HG03066 (cell line): ENCODE measurements around the gene ANKS1A.
"Not testable (repeated sequence)": the region's sequence is repeated elsewhere in the genome, so short reads cannot be mapped to it uniquely, and the experiment has no call there.

ENCODE experiments used
- ATAC-seq: cut with Tn5 transposase; IDR thresholded peaks from one replicate; pipeline ENCODE4 v1.9.1; 2021; ENCODE audit warnings: low read depth; ENCODE audit not compliant: unreplicated experiment

ANKS1A gene

GRCh38 chr6:34984416-34984815 is 95.4 kb downstream of the ANKS1A start:
- ATAC-seq = no peak

- no peak for ATAC-seq
Measured at GRCh38 chr6:34985236-34985635, 96.2 kb downstream of the ANKS1A start.

GRCh38 chr6:34986845-34987246 is 97.8 kb downstream of the ANKS1A start:
- no peak for ATAC-seq

- ATAC-seq = no peak
Measured at GRCh38 chr6:34987506-34987905, 98.5 kb downstream of the ANKS1A start.

GRCh38 chr6:34990971-34991560 is 102.0 kb downstream of the ANKS1A start:
- no peak for ATAC-seq

GRCh38 chr6:34992376-34992775 is 103.3 kb downstream of the ANKS1A start:
- no peak for ATAC-seq

GRCh38 chr6:34993213-34993612 is 104.2 kb downstream of the ANKS1A start:
- no peak for ATAC-seq

GRCh38 chr6:34994693-34995092 is 105.6 kb downstream of the ANKS1A start:
- no peak for ATAC-seq

- ATAC-seq = not testable (repeated sequence)
Measured at GRCh38 chr6:34998417-34998816, 109.4 kb downstream of the ANKS1A start.

- not testable (repeated sequence) for ATAC-seq
Measured at GRCh38 chr6:34999153-34999552, 110.1 kb downstream of the ANKS1A start.

GRCh38 chr6:34999962-35000361 is 110.9 kb downstream of the ANKS1A start:
- not testable (repeated sequence) for ATAC-seq

- not testable (repeated sequence) for ATAC-seq
Measured at GRCh38 chr6:35001349-35001748, 112.3 kb downstream of the ANKS1A start.

- ATAC-seq = not testable (repeated sequence)
Measured at GRCh38 chr6:35003886-35004530, 115.0 kb downstream of the ANKS1A start.

GRCh38 chr6:35007016-35007415 is 118.0 kb downstream of the ANKS1A start:
- no peak for ATAC-seq

GRCh38 chr6:35008858-35009257 is 119.8 kb downstream of the ANKS1A start:
- ATAC-seq = no peak

GRCh38 chr6:35011096-35012041 is 122.3 kb downstream of the ANKS1A start:
- no peak for ATAC-seq

GRCh38 chr6:35013701-35014100 is 124.6 kb downstream of the ANKS1A start:
- no peak for ATAC-seq

- ATAC-seq = no peak
Measured at GRCh38 chr6:35014341-35014740, 125.3 kb downstream of the ANKS1A start.

GRCh38 chr6:35014786-35015185 is 125.7 kb downstream of the ANKS1A start:
- no peak for ATAC-seq

GRCh38 chr6:35015476-35015875 is 126.4 kb downstream of the ANKS1A start:
- no peak for ATAC-seq

GRCh38 chr6:35015996-35016395 is 126.9 kb downstream of the ANKS1A start:
- no peak for ATAC-seq
